A673 (cell line): ENCODE measurements around the gene ATG7.

Source experiments
- EZH2 ChIP-seq: fragments of 200-600 bp; sonication (generic); IDR thresholded peaks from 2 replicates; pipeline ENCODE4 v1.6.1; 2017; ENCODE audit warnings: borderline replicate concordance, low read depth, mild to moderate bottlenecking, mixed read lengths, antibody characterized with exemption, low read length; ENCODE audit not compliant: poor library complexity, severe bottlenecking
- TF ChIP-seq, protein P1 (sequence below): fragments of 300-800, 200-600 bp; sonication (generic); conservative IDR thresholded peaks from 2 replicates; pipeline ENCODE4 v1.5.1; 2017; ENCODE audit warnings: low read depth, mild to moderate bottlenecking, antibody characterized with exemption, low read length, moderate library complexity, mixed read lengths

DNA sequence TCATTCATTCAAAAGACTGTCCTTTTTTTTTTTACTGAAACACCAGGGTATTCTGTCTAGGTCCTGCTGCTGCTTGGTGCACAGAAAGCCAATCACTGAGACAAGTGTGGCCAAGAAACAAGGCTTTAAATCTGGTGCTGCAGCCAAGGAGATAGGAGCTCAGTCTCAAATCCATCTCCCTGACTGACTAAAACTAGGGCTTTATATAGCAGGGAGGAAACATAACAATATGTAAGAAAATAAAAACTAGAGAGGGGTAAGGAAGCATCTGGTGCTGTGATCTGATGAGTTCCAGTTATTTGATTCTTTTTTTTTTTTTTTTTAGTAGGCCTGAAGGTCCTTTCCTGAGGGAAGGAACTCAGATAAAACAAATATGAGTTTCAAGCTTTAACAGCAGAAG, 139.8 kb downstream of the ATG7 start:
- TF ChIP-seq, protein P1, sequence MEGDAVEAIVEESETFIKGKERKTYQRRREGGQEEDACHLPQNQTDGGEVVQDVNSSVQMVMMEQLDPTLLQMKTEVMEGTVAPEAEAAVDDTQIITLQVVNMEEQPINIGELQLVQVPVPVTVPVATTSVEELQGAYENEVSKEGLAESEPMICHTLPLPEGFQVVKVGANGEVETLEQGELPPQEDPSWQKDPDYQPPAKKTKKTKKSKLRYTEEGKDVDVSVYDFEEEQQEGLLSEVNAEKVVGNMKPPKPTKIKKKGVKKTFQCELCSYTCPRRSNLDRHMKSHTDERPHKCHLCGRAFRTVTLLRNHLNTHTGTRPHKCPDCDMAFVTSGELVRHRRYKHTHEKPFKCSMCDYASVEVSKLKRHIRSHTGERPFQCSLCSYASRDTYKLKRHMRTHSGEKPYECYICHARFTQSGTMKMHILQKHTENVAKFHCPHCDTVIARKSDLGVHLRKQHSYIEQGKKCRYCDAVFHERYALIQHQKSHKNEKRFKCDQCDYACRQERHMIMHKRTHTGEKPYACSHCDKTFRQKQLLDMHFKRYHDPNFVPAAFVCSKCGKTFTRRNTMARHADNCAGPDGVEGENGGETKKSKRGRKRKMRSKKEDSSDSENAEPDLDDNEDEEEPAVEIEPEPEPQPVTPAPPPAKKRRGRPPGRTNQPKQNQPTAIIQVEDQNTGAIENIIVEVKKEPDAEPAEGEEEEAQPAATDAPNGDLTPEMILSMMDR: no peak
- TF ChIP-seq EZH2: no peak
